Left renal pelvis (tissue), 4 donors: Measurements from ENCODE around the gene HLA-DOB. TPM values are rescaled to one million over a fixed set of nuclear protein-coding genes. Genes with fewer than 3 reads are reported as not detected.

Experiments
- polyA plus RNA-seq, 4 donors: library from polyadenylated mRNA; unstranded; fragments of 120-200 nt; gene quantifications; one replicate each; pipeline ENCODE4 v1.2.1, GENCODE V29; 2013; ENCODE audit not compliant: insufficient read length in 4 of 4

Gene HLA-DOB
- polyA plus RNA-seq, 4 donors, result 0.14 to 0.29 (median 0.27) TPM; not detected in 1

Other genes starting within 250 kb of the HLA-DOB start
- gene HLA-DRB1, start 227.2 kb downstream of the HLA-DOB start, polyA plus RNA-seq, result 10 to 100 TPM; 24.8 to 55.2 (median 35.3) TPM
- gene HLA-DQA1, start 179.6 kb downstream of the HLA-DOB start, polyA plus RNA-seq, result 1 to 10 TPM; 2.2 to 4.5 (median 3.6) TPM
- gene HLA-DQB1, start 150.3 kb downstream of the HLA-DOB start, polyA plus RNA-seq, result 10 to 100 TPM in 1 of 4 donors, 1 to 10 TPM in 3; 3.1 to 11.8 (median 6.1) TPM
- under 1 TPM in 2 of 4 donors, not detected in 2; 0.30 to 0.31 TPM for gene HLA-DQA2, start 75.6 kb downstream of the HLA-DOB start, polyA plus RNA-seq
- gene HLA-DQB2, start 53.5 kb downstream of the HLA-DOB start, polyA plus RNA-seq, result 1 to 10 TPM in 2 of 4 donors, under 1 TPM in 1, not detected in 1; 0.87 to 1.1 (median 1.0) TPM
- gene TAP2, start 21.7 kb upstream of the HLA-DOB start, polyA plus RNA-seq, result 10 to 100 TPM in 2 of 4 donors, 1 to 10 TPM in 2; 9.9 to 13.3 (median 10.6) TPM
- 10 to 100 TPM; 19.4 to 24.4 (median 22.5) TPM for gene PSMB8, start 27.0 kb upstream of the HLA-DOB start, polyA plus RNA-seq
- 10 to 100 TPM in 1 of 4 donors, 1 to 10 TPM in 3; 9.4 to 11.0 (median 9.7) TPM for gene TAP1, start 36.7 kb upstream of the HLA-DOB start, polyA plus RNA-seq
- 1 to 10 TPM; 5.7 to 6.4 (median 6.0) TPM for gene PSMB9, start 37.2 kb upstream of the HLA-DOB start, polyA plus RNA-seq
- 10 to 100 TPM in 3 of 4 donors, 1 to 10 TPM in 1; 9.1 to 76.6 (median 62.8) TPM for gene HLA-DMB, start 124.0 kb upstream of the HLA-DOB start, polyA plus RNA-seq
- gene HLA-DMA, start 136.1 kb upstream of the HLA-DOB start, polyA plus RNA-seq, result 10 to 100 TPM in 3 of 4 donors, 1 to 10 TPM in 1; 6.2 to 18.5 (median 15.6) TPM
- 100 to 1,000 TPM; 274 to 342 (median 333) TPM for gene BRD2, start 151.6 kb upstream of the HLA-DOB start, polyA plus RNA-seq
- 1 to 10 TPM; 4.5 to 5.7 (median 5.0) TPM for gene HLA-DOA, start 192.6 kb upstream of the HLA-DOB start, polyA plus RNA-seq